Effector memory CD8-positive, alpha-beta T cell (primary cell): Measurements from ENCODE around the gene CRTC1.

ENCODE experiments used
- ATAC-seq: fragments of 150-1000 bp; cut with Tn5 transposase; replicated peaks from 2 replicates; pipeline ENCODE4 v1.10.0; 2021; ENCODE audit warnings: mild to moderate bottlenecking, moderate library complexity
- DNase-seq, 3 experiments: peaks; one replicate each; pipeline ENCODE4 v3.0.0; 2021
- H3K27ac Mint-ChIP-seq, 2 donors: one replicate each; pipeline ENCODE4 v1.8.0; 2022; ENCODE audit warnings: mild to moderate bottlenecking in 2 of 2, mixed read lengths in 2 of 2, moderate library complexity in 2 of 2
- H3K27me3 Mint-ChIP-seq, 2 donors: one replicate each; pipeline ENCODE4 v1.8.0; 2022; ENCODE audit warnings: mixed read lengths in 2 of 2
- H3K36me3 Mint-ChIP-seq: one replicate; pipeline ENCODE4 v1.8.0; 2022; ENCODE audit warnings: mild to moderate bottlenecking, moderate library complexity, mixed read lengths; ENCODE audit not compliant: insufficient read depth
- H3K4me1 Mint-ChIP-seq, 2 donors: one replicate each; pipeline ENCODE4 v1.8.0; 2022; ENCODE audit warnings: low read depth in 2 of 2, mixed read lengths in 2 of 2
- H3K4me3 Mint-ChIP-seq, 2 donors: one replicate each; pipeline ENCODE4 v1.8.0; 2022; ENCODE audit warnings: mild to moderate bottlenecking in 2 of 2, mixed read lengths in 2 of 2, moderate library complexity in 2 of 2
- H3K9me3 Mint-ChIP-seq, 2 donors: one replicate each; pipeline ENCODE4 v1.8.0; 2022; ENCODE audit warnings: mixed read lengths in 2 of 2

CRTC1 gene

GRCh38 chr19:18783958-18784785 is 100.7 kb downstream of the CRTC1 start:
- DNase-seq (no peak), ATAC-seq (no peak)
- H3K27me3 Mint-ChIP-seq, result peaks cover 33 to 53% of the 10 kb centered on the region in 2 donors
- H3K36me3 Mint-ChIP-seq, result peaks cover 13% of the 10 kb centered on the region
- H3K4me3 Mint-ChIP-seq, result peak overlapping the region in 1 of 2 donors; percentile 2
- peaks cover 21 to 26% of the 10 kb centered on the region in 2 donors for H3K4me1 Mint-ChIP-seq
- H3K27ac Mint-ChIP-seq, result no peak overlapping the region
- H3K9me3 Mint-ChIP-seq, result no peaks in the 10 kb centered on the region

DNA sequence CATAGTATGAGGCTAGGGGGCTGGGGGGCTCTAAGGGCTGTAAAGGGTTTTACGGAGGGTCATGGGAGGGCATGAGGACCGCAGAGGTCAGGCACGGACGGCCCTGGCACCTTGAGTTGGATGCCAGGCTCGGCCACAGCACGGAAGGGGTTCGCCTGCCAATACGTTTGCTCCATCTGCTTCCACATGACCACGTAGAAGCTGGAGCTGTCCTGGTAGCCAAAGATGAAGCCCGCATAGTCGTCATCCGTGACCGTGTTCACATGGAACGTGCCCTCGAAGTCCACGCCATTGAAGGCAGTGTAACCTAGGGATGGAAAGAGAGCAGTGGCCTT is 101.3 kb downstream of the CRTC1 start:
- Mint-ChIP-seq H3K4me3 (peak overlapping the region in 1 of 2 donors; percentile 2), H3K4me1 (peaks cover 27 to 30% of the 10 kb centered on the region in 2 donors), H3K27me3 (peaks cover 39 to 59% of the 10 kb centered on the region in 2 donors), H3K27ac (no peak overlapping the region), H3K9me3 (no peaks in the 10 kb centered on the region), H3K36me3 (peaks cover 13% of the 10 kb centered on the region)
- DNase-seq (no peak), ATAC-seq (no peak)

- peak overlapping the region; percentile 26 to 68 for H3K27ac Mint-ChIP-seq
- H3K4me3 Mint-ChIP-seq, result peak overlapping the region; percentile 60 to 69
Observed at GRCh38 chr19:18785179-18786124, 102.0 kb downstream of the CRTC1 start.

GRCh38 chr19:18788529-18789421 is 105.3 kb downstream of the CRTC1 start:
- DNase-seq, result no peak
- H3K27me3 Mint-ChIP-seq, result peaks cover 68 to 99% of the 10 kb centered on the region in 2 donors
- H3K4me1 Mint-ChIP-seq, result peaks cover 35 to 36% of the 10 kb centered on the region in 2 donors
- H3K9me3 Mint-ChIP-seq, result no peaks in the 10 kb centered on the region
- no peak overlapping the region for H3K27ac Mint-ChIP-seq
- peaks cover 13% of the 10 kb centered on the region for H3K36me3 Mint-ChIP-seq
- peak overlapping the region; percentile 72 to 92 for H3K4me3 Mint-ChIP-seq
- ATAC-seq, result no peak

More at GRCh38 chr19:18785179-18786124, 102.0 kb downstream of the CRTC1 start:
- Mint-ChIP-seq H3K27me3 (peaks cover 46 to 66% of the 10 kb centered on the region in 2 donors), H3K4me1 (peaks cover 31 to 35% of the 10 kb centered on the region in 2 donors), H3K36me3 (peaks cover 13% of the 10 kb centered on the region), H3K9me3 (no peaks in the 10 kb centered on the region)
- DNase-seq (peak; percentile 29 to 40 (median 30)), ATAC-seq (peak; percentile 71)

- no peak overlapping the region for H3K27ac Mint-ChIP-seq
- no peaks in the 10 kb centered on the region for H3K9me3 Mint-ChIP-seq
- DNase-seq (no peak), ATAC-seq (no peak)
- H3K27me3 Mint-ChIP-seq, result peaks cover 70 to 100% of the 10 kb centered on the region in 2 donors
- peaks cover 33% of the 10 kb centered on the region in 2 donors for H3K4me1 Mint-ChIP-seq
- peak overlapping the region; percentile 72 to 92 for H3K4me3 Mint-ChIP-seq
- peaks cover 13% of the 10 kb centered on the region for H3K36me3 Mint-ChIP-seq
Observed at GRCh38 chr19:18789422-18789869, 106.0 kb downstream of the CRTC1 start.

- H3K4me3 Mint-ChIP-seq, result peak overlapping the region; percentile 72 to 92
- no peak for DNase-seq
- peaks cover 30 to 33% of the 10 kb centered on the region in 2 donors for H3K4me1 Mint-ChIP-seq
- peaks cover 13% of the 10 kb centered on the region for H3K36me3 Mint-ChIP-seq
- H3K27ac Mint-ChIP-seq, result no peak overlapping the region
- H3K9me3 Mint-ChIP-seq, result no peaks in the 10 kb centered on the region
- peak; percentile 28 for ATAC-seq
- peaks cover 71 to 100% of the 10 kb centered on the region in 2 donors for H3K27me3 Mint-ChIP-seq
Observed at GRCh38 chr19:18789883-18790565, 106.5 kb downstream of the CRTC1 start.

- H3K27ac Mint-ChIP-seq, result no peak within 1 kb of the TSS
- peaks cover 74 to 93% of the 10 kb centered on the region in 2 donors for H3K27me3 Mint-ChIP-seq
- ATAC-seq, result no peak
Observed at GRCh38 chr19:18790566-18791314, 107.3 kb downstream of the CRTC1 start, which contains the start of gene COMP. TSS of gene COMP (minus strand) at chr19:18791305. CDS start at chr19:18791269, 36 bp downstream.

GRCh38 chr19:18791315-18791678 is 107.8 kb downstream of the CRTC1 start:
- peak overlapping the region in 1 of 2 donors; percentile 72 for H3K4me3 Mint-ChIP-seq
- H3K36me3 Mint-ChIP-seq, result peaks cover 7% of the 10 kb centered on the region
- no peak for ATAC-seq
- H3K27ac Mint-ChIP-seq, result no peak overlapping the region
- H3K9me3 Mint-ChIP-seq, result no peaks in the 10 kb centered on the region
- H3K4me1 Mint-ChIP-seq, result peaks cover 22 to 24% of the 10 kb centered on the region in 2 donors
- H3K27me3 Mint-ChIP-seq, result peaks cover 74 to 88% of the 10 kb centered on the region in 2 donors
- DNase-seq, result no peak

More at GRCh38 chr19:18790566-18791314, 107.3 kb downstream of the CRTC1 start, which contains the start of gene COMP:
- peaks cover 10% of the 10 kb centered on the region for H3K36me3 Mint-ChIP-seq
- DNase-seq, result no peak
- H3K4me1 Mint-ChIP-seq, result peaks cover 26 to 29% of the 10 kb centered on the region in 2 donors
- H3K4me3 Mint-ChIP-seq, result peak within 1 kb of the TSS; percentile 72 to 92
- no peaks in the 10 kb centered on the region for H3K9me3 Mint-ChIP-seq

DNA sequence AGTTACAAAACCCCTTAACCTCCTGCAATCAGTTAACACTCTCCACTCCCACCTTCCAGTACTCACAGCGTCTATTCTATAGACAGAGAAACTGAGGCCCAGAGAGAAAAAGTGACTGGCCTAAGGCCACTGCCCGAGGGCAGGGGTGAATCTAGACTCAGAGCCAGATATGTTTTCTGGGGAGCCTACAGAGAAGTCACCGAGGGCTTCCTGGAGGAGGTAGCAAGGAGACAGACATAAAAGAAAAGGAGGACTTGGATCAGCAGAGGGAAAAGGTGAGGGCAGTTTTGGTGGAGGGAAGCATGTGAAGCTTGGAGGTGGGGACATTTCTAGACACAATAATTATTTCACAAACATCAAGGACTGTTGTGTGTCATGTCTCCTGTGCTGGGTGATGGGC is 109.2 kb downstream of the CRTC1 start:
- H3K4me1 Mint-ChIP-seq, result peaks cover 17 to 19% of the 10 kb centered on the region in 2 donors
- peaks cover 71 to 84% of the 10 kb centered on the region in 2 donors for H3K27me3 Mint-ChIP-seq
- ATAC-seq, result no peak
- no peaks in the 10 kb centered on the region for H3K9me3 Mint-ChIP-seq
- H3K4me3 Mint-ChIP-seq, result no peak overlapping the region
- H3K27ac Mint-ChIP-seq, result no peak overlapping the region
- H3K36me3 Mint-ChIP-seq, result no peaks in the 10 kb centered on the region
- DNase-seq, result no peak

GRCh38 chr19:18793144-18794028 is 109.9 kb downstream of the CRTC1 start:
- Mint-ChIP-seq H3K36me3 (no peaks in the 10 kb centered on the region), H3K9me3 (no peaks in the 10 kb centered on the region), H3K4me1 (peaks cover 14 to 16% of the 10 kb centered on the region in 2 donors), H3K4me3 (no peak overlapping the region), H3K27ac (no peak overlapping the region), H3K27me3 (peaks cover 74 to 79% of the 10 kb centered on the region in 2 donors)
- ATAC-seq, result no peak
- DNase-seq, result no peak

DNA sequence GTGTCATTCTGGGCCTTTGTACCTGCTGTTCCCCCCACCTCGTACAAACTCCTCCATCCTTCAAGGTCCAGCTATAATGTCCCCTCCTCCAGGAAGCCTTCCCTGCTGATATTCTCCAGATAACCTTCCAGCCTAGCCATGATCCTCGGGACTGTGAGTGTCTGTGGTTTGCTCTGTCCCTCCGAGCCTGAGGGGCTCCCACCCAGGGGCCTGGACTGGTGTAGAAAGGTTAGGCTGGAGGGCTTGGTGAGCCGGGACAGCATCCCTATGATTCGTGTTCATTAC is 110.5 kb downstream of the CRTC1 start:
- DNase-seq, result no peak
- Mint-ChIP-seq H3K27me3 (peaks cover 72 to 73% of the 10 kb centered on the region in 2 donors), H3K4me3 (no peak overlapping the region), H3K36me3 (no peaks in the 10 kb centered on the region), H3K9me3 (no peaks in the 10 kb centered on the region), H3K4me1 (peaks cover 11 to 16% of the 10 kb centered on the region in 2 donors), H3K27ac (no peak overlapping the region)
- ATAC-seq, result no peak
